Astrocyte (in vitro differentiated cells and primary cell): ENCODE measurements around the gene DDR2. TPM values are rescaled to one million over a fixed set of nuclear protein-coding genes. Genes with fewer than 3 reads are reported as not detected.

Source experiments
- DNase-seq: peaks from one replicate; pipeline ENCODE4 v3.0.0-alpha.2; 2010; ENCODE audit warnings: low read depth
- FAIRE-seq: peaks from 2 replicates; lab custom pipeline; 2011; peaks lifted over from hg19 to GRCh38; lab: Jason Lieb, UNC
- H2AFZ ChIP-seq: 2 replicates; pipeline ENCODE4 v1.6.0; 2012; ENCODE audit warnings: low read depth, low read length, inconsistent platforms
- H3K27ac ChIP-seq: 2 replicates; pipeline ENCODE4 v1.5.1; 2011; ENCODE audit warnings: low read depth, low read length, inconsistent platforms
- H3K27me3 ChIP-seq: 2 replicates; pipeline ENCODE4 v1.6.0; 2011; ENCODE audit warnings: low read length, inconsistent platforms; ENCODE audit not compliant: insufficient read depth
- H3K36me3 ChIP-seq: 2 replicates; pipeline ENCODE4 v1.5.1; 2011; ENCODE audit warnings: low read length, inconsistent platforms; ENCODE audit not compliant: insufficient read depth
- H3K4me1 ChIP-seq: 2 replicates; pipeline ENCODE4 v1.5.1; 2011; ENCODE audit warnings: low read length, inconsistent platforms; ENCODE audit not compliant: insufficient read depth
- H3K4me2 ChIP-seq: 2 replicates; pipeline ENCODE4 v1.6.0; 2012; ENCODE audit warnings: low read length, inconsistent platforms
- H3K4me3 ChIP-seq: 2 replicates; pipeline ENCODE4 v1.5.1; 2011; ENCODE audit warnings: low read depth, mild to moderate bottlenecking, low read length, inconsistent platforms; ENCODE audit not compliant: insufficient read depth
- H3K79me2 ChIP-seq: 2 replicates; pipeline ENCODE4 v1.6.0; 2012; ENCODE audit warnings: mild to moderate bottlenecking, low read length, inconsistent platforms; ENCODE audit not compliant: insufficient read depth
- H3K9ac ChIP-seq: 2 replicates; pipeline ENCODE4 v1.6.0; 2012; ENCODE audit warnings: mild to moderate bottlenecking, low read length, inconsistent platforms
- H3K9me3 ChIP-seq: 2 replicates; pipeline ENCODE4 v1.5.1; 2012; ENCODE audit warnings: low read depth, mild to moderate bottlenecking, low read length, inconsistent platforms; ENCODE audit not compliant: insufficient read depth
- H4K20me1 ChIP-seq: 2 replicates; pipeline ENCODE4 v1.6.0; 2012; ENCODE audit warnings: low read length, inconsistent platforms; ENCODE audit not compliant: insufficient read depth
- H3K27ac Mint-ChIP-seq: one replicate; pipeline ENCODE4 v1.8.0; 2021; ENCODE audit warnings: mild to moderate bottlenecking, mixed read lengths; ENCODE audit not compliant: unreplicated experiment
- H3K27me3 Mint-ChIP-seq: one replicate; pipeline ENCODE4 v1.8.0; 2021; ENCODE audit warnings: low read depth, mixed read lengths; ENCODE audit not compliant: unreplicated experiment
- H3K36me3 Mint-ChIP-seq: one replicate; pipeline ENCODE4 v1.8.0; 2021; ENCODE audit warnings: low read depth, mixed read lengths; ENCODE audit not compliant: unreplicated experiment
- H3K4me1 Mint-ChIP-seq: one replicate; pipeline ENCODE4 v1.8.0; 2021; ENCODE audit warnings: low read depth, mixed read lengths; ENCODE audit not compliant: unreplicated experiment
- H3K4me3 Mint-ChIP-seq: one replicate; pipeline ENCODE4 v1.8.0; 2021; ENCODE audit warnings: mild to moderate bottlenecking, moderate library complexity, mixed read lengths; ENCODE audit not compliant: unreplicated experiment
- H3K9me3 Mint-ChIP-seq: one replicate; pipeline ENCODE4 v1.8.0; 2021; ENCODE audit warnings: mild to moderate bottlenecking, mixed read lengths; ENCODE audit not compliant: unreplicated experiment
- EZH2 ChIP-seq: IDR thresholded peaks from 2 replicates; pipeline ENCODE4 v1.6.1; 2012; ENCODE audit warnings: mild to moderate bottlenecking, low read length, inconsistent platforms; ENCODE audit not compliant: insufficient read depth
- total RNA-seq: library from RNA; stranded (reverse); gene quantifications from 2 replicates; pipeline ENCODE4 v1.2.1, GENCODE V29; 2021
- TF ChIP-seq, protein P1 (sequence below): IDR thresholded peaks from 2 replicates; pipeline ENCODE4 v1.5.1; 2011; ENCODE audit warnings: low read depth, mild to moderate bottlenecking, inconsistent platforms, low read length, moderate library complexity; ENCODE audit not compliant: insufficient read depth

Gene DDR2
- total RNA-seq, 1 donor from 2014 or later = 15.3 TPM

DNA sequence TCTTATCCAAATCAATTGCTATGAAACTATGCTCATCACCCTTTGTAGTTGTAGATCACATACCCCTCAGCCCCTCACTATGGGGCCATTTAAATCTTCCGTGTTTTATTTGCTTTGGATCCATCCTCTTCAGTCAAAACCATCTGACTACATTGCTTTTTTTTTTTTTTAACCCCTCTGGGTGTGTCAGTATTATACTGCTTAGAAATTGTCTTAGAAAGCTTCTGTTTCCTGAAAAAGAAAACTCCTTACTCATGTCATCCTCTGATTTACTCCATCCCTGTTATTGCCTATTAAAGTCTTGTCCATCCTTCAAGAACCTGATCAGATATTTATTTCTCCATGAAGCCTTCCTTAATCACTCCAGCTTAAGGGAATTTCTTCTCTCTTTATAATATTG, 84.3 kb downstream of the DDR2 start:
- Histone ChIP-seq H3K4me1 (no peaks in the 10 kb centered on the region), H3K36me3 (peaks cover 2% of the 10 kb centered on the region), H4K20me1 (peaks cover 11% of the 10 kb centered on the region), H3K27ac (no peak overlapping the region), H3K4me3 (no peak overlapping the region), H3K9me3 (no peaks in the 10 kb centered on the region), H3K79me2 (peaks cover 3% of the 10 kb centered on the region), H3K9ac (no peak overlapping the region), H3K4me2 (no peak overlapping the region), H2AFZ (no peak overlapping the region), H3K27me3 (no peaks in the 10 kb centered on the region)
- H3K36me3 Mint-ChIP-seq = no peaks in the 10 kb centered on the region
- no peak for FAIRE-seq
- no peak for DNase-seq
- TF ChIP-seq, protein P1, sequence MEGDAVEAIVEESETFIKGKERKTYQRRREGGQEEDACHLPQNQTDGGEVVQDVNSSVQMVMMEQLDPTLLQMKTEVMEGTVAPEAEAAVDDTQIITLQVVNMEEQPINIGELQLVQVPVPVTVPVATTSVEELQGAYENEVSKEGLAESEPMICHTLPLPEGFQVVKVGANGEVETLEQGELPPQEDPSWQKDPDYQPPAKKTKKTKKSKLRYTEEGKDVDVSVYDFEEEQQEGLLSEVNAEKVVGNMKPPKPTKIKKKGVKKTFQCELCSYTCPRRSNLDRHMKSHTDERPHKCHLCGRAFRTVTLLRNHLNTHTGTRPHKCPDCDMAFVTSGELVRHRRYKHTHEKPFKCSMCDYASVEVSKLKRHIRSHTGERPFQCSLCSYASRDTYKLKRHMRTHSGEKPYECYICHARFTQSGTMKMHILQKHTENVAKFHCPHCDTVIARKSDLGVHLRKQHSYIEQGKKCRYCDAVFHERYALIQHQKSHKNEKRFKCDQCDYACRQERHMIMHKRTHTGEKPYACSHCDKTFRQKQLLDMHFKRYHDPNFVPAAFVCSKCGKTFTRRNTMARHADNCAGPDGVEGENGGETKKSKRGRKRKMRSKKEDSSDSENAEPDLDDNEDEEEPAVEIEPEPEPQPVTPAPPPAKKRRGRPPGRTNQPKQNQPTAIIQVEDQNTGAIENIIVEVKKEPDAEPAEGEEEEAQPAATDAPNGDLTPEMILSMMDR = no peak
- no peak for TF ChIP-seq EZH2
- H3K27me3 Mint-ChIP-seq = peaks cover 2% of the 10 kb centered on the region
- no peaks in the 10 kb centered on the region for H3K9me3 Mint-ChIP-seq
- H3K4me3 Mint-ChIP-seq = no peak overlapping the region
- no peak overlapping the region for H3K27ac Mint-ChIP-seq
- H3K4me1 Mint-ChIP-seq = peaks cover 4% of the 10 kb centered on the region

DNA sequence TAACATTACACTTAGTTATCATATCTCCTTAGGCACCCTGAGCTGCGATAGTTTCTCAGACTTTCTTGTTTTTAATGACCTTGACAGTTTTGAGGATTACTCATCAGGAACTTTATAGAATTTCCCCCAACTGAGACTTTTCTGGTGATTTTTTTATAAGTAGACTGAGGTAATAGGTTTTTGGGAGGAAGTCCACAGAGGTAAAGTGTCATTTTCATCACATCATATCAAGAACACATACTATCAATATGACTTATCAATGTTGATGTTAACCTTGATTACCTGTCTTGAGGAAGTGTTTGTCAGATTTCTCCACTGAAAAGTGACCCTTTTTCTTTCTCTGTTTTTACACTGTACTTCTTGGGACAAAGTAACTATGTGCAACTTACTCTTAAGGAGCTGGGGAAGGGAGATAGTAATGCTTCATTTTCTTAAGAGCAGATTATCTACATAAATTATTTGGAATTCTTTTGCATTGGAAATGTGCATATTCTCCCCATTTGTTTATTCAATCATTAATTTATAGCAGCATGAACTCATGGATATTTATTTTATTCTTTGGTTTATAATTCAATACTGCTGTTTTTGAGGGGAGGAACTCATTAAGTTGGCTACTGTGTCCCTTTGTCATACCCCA, 85.4 kb downstream of the DDR2 start:
- Histone ChIP-seq H3K4me3 (no peak overlapping the region), H3K36me3 (peaks cover 2% of the 10 kb centered on the region), H4K20me1 (peaks cover 5% of the 10 kb centered on the region), H3K4me1 (no peaks in the 10 kb centered on the region), H2AFZ (no peak overlapping the region), H3K9me3 (no peaks in the 10 kb centered on the region), H3K27me3 (no peaks in the 10 kb centered on the region), H3K9ac (no peak overlapping the region), H3K27ac (no peak overlapping the region), H3K4me2 (no peak overlapping the region), H3K79me2 (peaks cover 3% of the 10 kb centered on the region)
- no peak overlapping the region for H3K4me3 Mint-ChIP-seq
- TF ChIP-seq, protein P1 = no peak
- TF ChIP-seq EZH2 = no peak
- no peak for FAIRE-seq
- H3K36me3 Mint-ChIP-seq = no peaks in the 10 kb centered on the region
- no peaks in the 10 kb centered on the region for H3K9me3 Mint-ChIP-seq
- H3K4me1 Mint-ChIP-seq = peaks cover 4% of the 10 kb centered on the region
- DNase-seq = no peak
- no peak overlapping the region for H3K27ac Mint-ChIP-seq
- peaks cover 2% of the 10 kb centered on the region for H3K27me3 Mint-ChIP-seq

DNA sequence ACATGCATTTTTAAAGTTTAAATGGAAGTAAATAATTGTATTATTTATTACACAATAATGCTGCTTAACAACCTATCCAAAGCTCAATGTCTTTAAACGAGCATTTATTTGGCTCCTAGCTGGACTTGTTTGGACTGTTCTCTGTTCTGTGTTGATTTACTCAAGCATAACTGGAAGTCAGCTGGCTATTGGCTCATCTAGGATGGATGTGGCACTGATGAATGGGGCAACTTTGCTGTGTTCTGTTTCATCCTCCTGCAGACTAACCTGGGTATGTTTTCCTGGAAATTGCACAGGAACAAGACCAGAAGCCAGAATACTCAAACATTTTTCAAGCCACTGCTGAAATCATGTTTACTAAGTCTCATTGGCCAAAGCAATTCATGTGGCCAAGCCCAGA, 87.4 kb downstream of the DDR2 start:
- no peak overlapping the region for H3K4me3 ChIP-seq
- peaks cover 2% of the 10 kb centered on the region for H3K36me3 ChIP-seq
- Mint-ChIP-seq H3K36me3 (peaks cover 2% of the 10 kb centered on the region), H3K9me3 (no peaks in the 10 kb centered on the region), H3K4me1 (peaks cover 4% of the 10 kb centered on the region), H3K27ac (no peak overlapping the region), H3K4me3 (no peak overlapping the region), H3K27me3 (peaks cover 2% of the 10 kb centered on the region)
- FAIRE-seq = no peak
- no peak overlapping the region for H3K9ac ChIP-seq
- no peak for TF ChIP-seq EZH2
- no peak overlapping the region for H2AFZ ChIP-seq
- H3K27me3 ChIP-seq = no peaks in the 10 kb centered on the region
- no peaks in the 10 kb centered on the region for H3K9me3 ChIP-seq
- H3K79me2 ChIP-seq = peaks cover 3% of the 10 kb centered on the region
- peaks cover 4% of the 10 kb centered on the region for H4K20me1 ChIP-seq
- no peak for DNase-seq
- no peak overlapping the region for H3K4me2 ChIP-seq
- no peaks in the 10 kb centered on the region for H3K4me1 ChIP-seq
- no peak overlapping the region for H3K27ac ChIP-seq
